Retinal pigment epithelial cell (primary cell): ENCODE measurements around the gene SND1.

Source experiments
- DNase-seq: peaks from one replicate; pipeline ENCODE4 v3.0.0-alpha.2; 2010; ENCODE audit warnings: low read depth
- H3K4me3 ChIP-seq: 2 replicates; pipeline ENCODE4 v1.5.1; 2011; ENCODE audit warnings: mild to moderate bottlenecking, low read length, control low read depth, moderate library complexity
- CTCF ChIP-seq: conservative IDR thresholded peaks from 2 replicates; pipeline ENCODE4 v1.5.1; 2011; ENCODE audit warnings: low read depth, low read length, control low read depth, inconsistent platforms

SND1 gene

GRCh38 chr7:128020159-128020558, 368.2 kb downstream of the SND1 start:
- H3K4me3 ChIP-seq: no peak overlapping the region
- DNase-seq: no peak
- TF ChIP-seq CTCF: peak; percentile 40

- H3K4me3 ChIP-seq: no peak overlapping the region
- no peak for TF ChIP-seq CTCF
- DNase-seq: no peak
Measured at GRCh38 chr7:128021366-128021765, 369.4 kb downstream of the SND1 start.

- TF ChIP-seq CTCF: no peak
- no peak for DNase-seq
Measured at GRCh38 chr7:128022631-128023532, 370.9 kb downstream of the SND1 start.

GRCh38 chr7:128024151-128024550, 372.2 kb downstream of the SND1 start:
- no peak for DNase-seq
- no peak overlapping the region for H3K4me3 ChIP-seq
- TF ChIP-seq CTCF: no peak

More at GRCh38 chr7:128022631-128023532, 370.9 kb downstream of the SND1 start:
- H3K4me3 ChIP-seq: no peak overlapping the region

- TF ChIP-seq CTCF: no peak
- DNase-seq: peak; percentile 44
- H3K4me3 ChIP-seq: no peak overlapping the region
Measured at GRCh38 chr7:128025380-128025779, 373.4 kb downstream of the SND1 start.

GRCh38 chr7:128025819-128026218, 373.8 kb downstream of the SND1 start:
- DNase-seq: no peak
- no peak for TF ChIP-seq CTCF
- no peak overlapping the region for H3K4me3 ChIP-seq

- no peak overlapping the region for H3K4me3 ChIP-seq
- no peak for TF ChIP-seq CTCF
Measured at GRCh38 chr7:128026551-128026950, 374.6 kb downstream of the SND1 start.

More at GRCh38 chr7:128026551-128026950, 374.6 kb downstream of the SND1 start:
- DNase-seq: no peak
